Raji (cell line): ENCODE results near the gene DAD1.

Experiments
- POLR2A ChIP-seq: IDR thresholded peaks from 2 replicates; pipeline ENCODE4 v1.6.1; 2011; ENCODE audit warnings: low read depth, low read length, control low read depth; ENCODE audit not compliant: insufficient read depth

DAD1 gene

GRCh38 chr14:22579236-22579635, 9.8 kb downstream of the DAD1 start:
- no peak for TF ChIP-seq POLR2A

GRCh38 chr14:22577334-22577908, 11.6 kb downstream of the DAD1 start:
- TF ChIP-seq POLR2A, result no peak

GRCh38 chr14:22573804-22574203, 15.2 kb downstream of the DAD1 start:
- TF ChIP-seq POLR2A, result no peak

GRCh38 chr14:22572562-22573058, 16.4 kb downstream of the DAD1 start:
- TF ChIP-seq POLR2A, result no peak

- peak; percentile 46; the same call in 1 of the 2 replicates for TF ChIP-seq POLR2A
Measured at GRCh38 chr14:22570132-22570949, 18.7 kb downstream of the DAD1 start.

- TF ChIP-seq POLR2A, result no peak
Measured at GRCh38 chr14:22569737-22570131, 19.3 kb downstream of the DAD1 start.

GRCh38 chr14:22569106-22569736, 19.8 kb downstream of the DAD1 start:
- no peak for TF ChIP-seq POLR2A

- TF ChIP-seq POLR2A, result no peak
Measured at GRCh38 chr14:22567437-22567836, 21.6 kb downstream of the DAD1 start.

GRCh38 chr14:22566845-22567244, 22.2 kb downstream of the DAD1 start:
- no peak for TF ChIP-seq POLR2A

GRCh38 chr14:22565391-22565945, 23.6 kb downstream of the DAD1 start:
- TF ChIP-seq POLR2A, result no peak

- no peak for TF ChIP-seq POLR2A
Measured at GRCh38 chr14:22564463-22564862, 24.6 kb downstream of the DAD1 start.

- no peak for TF ChIP-seq POLR2A
Measured at GRCh38 chr14:22563987-22564386, 25.0 kb downstream of the DAD1 start.

- no peak for TF ChIP-seq POLR2A
Measured at GRCh38 chr14:22561661-22562579, 27.1 kb downstream of the DAD1 start.

GRCh38 chr14:22561366-22561660, 27.7 kb downstream of the DAD1 start:
- no peak for TF ChIP-seq POLR2A

- TF ChIP-seq POLR2A, result no peak
Measured at GRCh38 chr14:22560662-22561365, 28.2 kb downstream of the DAD1 start.

GRCh38 chr14:22559041-22559440, 30.0 kb downstream of the DAD1 start:
- no peak for TF ChIP-seq POLR2A
